ENCODE data around the gene C4orf17. TPM values are rescaled to one million over a fixed set of nuclear protein-coding genes. Genes with fewer than 3 reads are reported as not detected.

The C4orf17 gene
- not detected in 2 replicates for total RNA-seq

GRCh38 chr4:99510721-99511120 lies at the start of gene C4orf17:
C4orf17 (plus strand) TSS chr4:99511021; CDS start chr4:99513082, 2,061 bp downstream.

GRCh38 chr4:99563310-99564186 lies 52.7 kb downstream of the C4orf17 start, which contains the start of gene TRMT10A:
TRMT10A (minus strand) TSS chr4:99564039; CDS start chr4:99559338, 4,701 bp downstream.

GRCh38 chr4:99574530-99575324 lies 63.9 kb downstream of the C4orf17 start, which contains the start of gene MTTP:
MTTP (plus strand) TSS chr4:99574824; CDS start chr4:99574910, 86 bp downstream.

Other genes starting within 250 kb of the C4orf17 start
- gene ADH1A, start 220.0 kb upstream of the C4orf17 start, total RNA-seq: not detected in 2 replicates
- gene ADH1B, start 189.6 kb upstream of the C4orf17 start, total RNA-seq: 0.32 and 1.9 TPM in 2 replicates
- gene ADH1C, start 158.3 kb upstream of the C4orf17 start, total RNA-seq: not detected in 2 replicates
- gene ADH7, start 75.7 kb upstream of the C4orf17 start, total RNA-seq: not detected in 2 replicates
- 5.0 and 7.8 TPM in 2 replicates for gene TRMT10A, start 53.0 kb downstream of the C4orf17 start, total RNA-seq
- not detected in 2 replicates for gene MTTP, start 63.8 kb downstream of the C4orf17 start, total RNA-seq
- under 0.01 and 0.06 TPM in 2 replicates for gene C4orf54, start 146.8 kb downstream of the C4orf17 start, total RNA-seq